Keratinocyte (primary cell): ENCODE measurements around the gene EIF3I.

Source experiments
- CTCF ChIP-seq, 3 experiments: IDR thresholded peaks in 1 of 3; conservative IDR thresholded peaks in 1 of 3; optimal IDR thresholded peaks in 1 of 3; 2 replicates in 2 of 3; 3 replicates in 1 of 3; pipeline versions ENCODE3 to v1.5.1; 2011; ENCODE audit warnings: low read length in 3 of 3, mild to moderate bottlenecking in 3 of 3, moderate library complexity in 2 of 3, control low read depth in 1 of 3, inconsistent platforms in 1 of 3; ENCODE audit not compliant: insufficient read depth in 2 of 3; ENCODE audit errors: extremely low read depth in 1 of 3
- EZH2 ChIP-seq: IDR thresholded peaks from one replicate; pipeline ENCODE4 v1.6.1; 2012; ENCODE audit warnings: inconsistent platforms, mild to moderate bottlenecking, low read length, moderate library complexity

- TF ChIP-seq CTCF (optimal IDR thresholded peaks at IDR 0.05 in 1 of 3, IDR thresholded peaks at IDR 0.05 in 1 of 3, conservative IDR thresholded peaks at IDR 0.05 in 1 of 3; ENCODE audit: extremely low read depth in 1 of 3, insufficient read depth in 2 of 3, low read length in 3 of 3): no peak
- no peak for TF ChIP-seq EZH2
Measured at GRCh38 chr1:32272557-32273390, 50.6 kb downstream of the EIF3I start.
